SIG-M5 (cell line): ENCODE measurements around the gene CELSR2.

Experiments
- DNase-seq: peaks from one replicate; lab custom pipeline; 2025; lab: John Stamatoyannopoulos, UW

Gene CELSR2

DNA sequence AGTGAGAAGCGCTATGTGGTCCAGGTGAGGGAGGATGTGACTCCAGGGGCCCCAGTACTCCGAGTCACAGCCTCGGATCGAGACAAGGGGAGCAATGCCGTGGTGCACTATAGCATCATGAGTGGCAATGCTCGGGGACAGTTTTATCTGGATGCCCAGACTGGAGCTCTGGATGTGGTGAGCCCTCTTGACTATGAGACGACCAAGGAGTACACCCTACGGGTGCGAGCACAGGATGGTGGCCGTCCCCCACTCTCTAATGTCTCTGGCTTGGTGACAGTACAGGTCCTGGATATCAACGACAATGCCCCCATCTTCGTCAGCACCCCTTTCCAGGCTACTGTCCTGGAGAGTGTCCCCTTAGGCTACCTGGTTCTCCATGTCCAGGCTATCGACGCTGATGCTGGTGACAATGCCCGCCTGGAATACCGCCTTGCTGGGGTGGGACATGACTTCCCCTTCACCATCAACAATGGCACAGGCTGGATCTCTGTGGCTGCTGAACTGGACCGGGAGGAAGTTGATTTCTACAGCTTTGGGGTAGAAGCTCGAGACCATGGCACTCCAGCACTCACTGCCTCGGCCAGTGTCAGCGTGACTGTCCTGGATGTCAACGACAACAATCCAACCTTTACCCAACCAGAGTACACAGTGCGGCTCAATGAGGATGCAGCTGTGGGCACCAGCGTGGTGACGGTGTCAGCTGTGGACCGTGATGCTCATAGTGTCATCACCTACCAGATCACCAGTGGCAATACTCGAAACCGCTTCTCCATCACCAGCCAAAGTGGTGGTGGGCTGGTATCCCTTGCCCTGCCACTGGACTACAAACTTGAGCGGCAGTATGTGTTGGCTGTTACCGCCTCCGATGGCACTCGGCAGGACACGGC, 2.2 kb downstream of the CELSR2 start:
- no peak for DNase-seq

- DNase-seq = no peak
These were observed 3.0 kb downstream of the CELSR2 start for GRCh38 chr1:109252167-109252892.

DNA sequence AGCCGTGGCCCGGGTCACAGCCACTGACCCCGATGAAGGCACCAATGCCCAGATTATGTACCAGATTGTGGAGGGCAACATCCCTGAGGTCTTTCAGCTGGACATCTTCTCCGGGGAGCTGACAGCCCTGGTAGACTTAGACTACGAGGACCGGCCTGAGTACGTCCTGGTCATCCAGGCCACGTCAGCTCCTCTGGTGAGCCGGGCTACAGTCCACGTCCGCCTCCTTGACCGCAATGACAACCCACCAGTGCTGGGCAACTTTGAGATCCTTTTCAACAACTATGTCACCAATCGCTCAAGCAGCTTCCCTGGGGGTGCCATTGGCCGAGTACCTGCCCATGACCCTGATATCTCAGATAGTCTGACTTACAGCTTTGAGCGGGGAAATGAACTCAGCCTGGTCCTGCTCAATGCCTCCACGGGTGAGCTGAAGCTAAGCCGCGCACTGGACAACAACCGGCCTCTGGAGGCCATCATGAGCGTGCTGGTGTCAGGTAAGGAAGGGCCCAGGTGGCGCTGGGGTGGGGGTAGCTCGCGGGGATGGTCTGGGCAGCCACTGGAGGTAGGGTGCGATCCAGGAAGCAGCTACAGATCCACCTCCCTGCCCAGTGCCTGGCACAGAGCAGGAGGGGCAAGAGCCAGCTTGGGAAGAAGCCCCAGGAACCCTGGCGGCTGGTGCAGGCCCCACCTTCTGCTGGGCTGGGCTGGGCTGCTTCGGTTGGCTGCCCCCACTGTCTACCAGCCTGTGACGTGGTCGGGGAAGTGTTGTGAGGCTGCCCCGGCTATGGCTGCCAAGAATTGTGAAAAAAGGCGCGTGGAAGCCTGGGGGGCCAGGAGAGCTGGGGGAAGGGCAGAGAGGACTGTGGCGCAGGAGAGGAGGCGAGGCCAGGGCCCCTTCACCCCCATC, 3.8 kb downstream of the CELSR2 start:
- DNase-seq = no peak

DNA sequence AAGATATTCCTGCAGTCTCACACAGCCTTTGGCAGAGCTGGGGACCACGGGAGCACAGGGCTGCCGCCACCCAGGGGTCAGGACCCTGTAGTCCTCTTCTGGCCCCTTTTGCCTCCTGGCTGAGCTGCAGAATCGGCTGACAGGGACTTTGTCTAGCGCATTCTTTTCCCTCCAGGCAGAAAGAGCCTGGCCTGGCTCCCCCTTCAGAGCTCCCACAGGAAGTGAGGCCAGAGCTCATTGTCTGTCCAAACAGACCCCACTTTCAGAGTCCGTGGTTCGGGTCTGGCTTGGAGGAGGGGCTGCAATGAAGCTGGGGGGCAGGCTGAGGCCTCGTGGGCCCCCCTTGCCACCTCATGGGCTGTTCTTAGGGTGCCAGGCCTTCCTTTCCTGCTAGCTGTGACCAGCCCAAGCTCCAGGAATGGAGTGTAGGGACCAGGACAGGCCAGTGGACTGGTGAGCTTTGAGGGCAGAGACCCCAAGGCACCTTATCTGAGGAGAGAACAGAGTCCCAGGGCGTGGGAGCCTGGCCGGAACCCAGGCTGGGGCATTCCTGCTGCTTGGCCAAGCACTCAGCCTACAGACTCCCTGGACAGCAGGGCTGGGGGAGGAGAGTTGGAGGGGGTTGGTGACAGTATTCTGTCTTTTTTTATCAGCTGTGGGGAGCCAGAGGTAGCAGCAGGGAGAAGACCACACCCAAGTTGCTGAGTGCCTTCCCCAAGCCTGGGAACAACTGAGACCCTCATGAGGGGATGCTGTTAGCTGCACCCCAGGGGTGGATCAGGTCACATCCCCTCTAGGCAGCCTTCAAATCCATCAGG, 4.7 kb downstream of the CELSR2 start:
- no peak for DNase-seq

DNA sequence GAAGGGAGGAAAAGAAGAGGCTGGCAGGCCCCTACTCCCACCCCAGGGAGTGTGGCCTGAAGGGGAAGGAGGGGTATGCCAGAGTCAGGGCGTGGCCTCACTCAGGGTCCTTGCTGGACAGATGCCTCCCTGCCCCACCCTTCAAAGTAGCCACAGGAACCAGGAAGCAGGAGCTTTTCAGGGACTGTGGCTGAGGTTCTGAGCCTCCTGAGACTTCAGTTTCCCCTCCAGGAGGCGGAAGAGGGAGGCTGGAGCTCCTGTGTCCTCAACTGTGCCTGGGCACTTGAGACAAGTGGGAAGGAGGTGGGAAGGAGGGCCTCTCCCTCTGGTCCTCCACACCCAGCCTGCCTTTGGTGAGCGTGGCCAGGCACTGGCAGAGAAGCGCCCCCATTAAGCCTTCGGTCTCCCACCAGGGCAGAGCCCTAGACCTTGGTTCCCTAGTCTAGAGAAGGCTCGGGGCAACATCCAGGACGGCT, 5.3 kb downstream of the CELSR2 start:
- DNase-seq = no peak

- DNase-seq = no peak
These were observed 5.8 kb downstream of the CELSR2 start for GRCh38 chr1:109255097-109255651.

GRCh38 chr1:109255678-109256077, 6.3 kb downstream of the CELSR2 start:
- DNase-seq = no peak

GRCh38 chr1:109256085-109256484, 6.7 kb downstream of the CELSR2 start:
- no peak for DNase-seq

DNA sequence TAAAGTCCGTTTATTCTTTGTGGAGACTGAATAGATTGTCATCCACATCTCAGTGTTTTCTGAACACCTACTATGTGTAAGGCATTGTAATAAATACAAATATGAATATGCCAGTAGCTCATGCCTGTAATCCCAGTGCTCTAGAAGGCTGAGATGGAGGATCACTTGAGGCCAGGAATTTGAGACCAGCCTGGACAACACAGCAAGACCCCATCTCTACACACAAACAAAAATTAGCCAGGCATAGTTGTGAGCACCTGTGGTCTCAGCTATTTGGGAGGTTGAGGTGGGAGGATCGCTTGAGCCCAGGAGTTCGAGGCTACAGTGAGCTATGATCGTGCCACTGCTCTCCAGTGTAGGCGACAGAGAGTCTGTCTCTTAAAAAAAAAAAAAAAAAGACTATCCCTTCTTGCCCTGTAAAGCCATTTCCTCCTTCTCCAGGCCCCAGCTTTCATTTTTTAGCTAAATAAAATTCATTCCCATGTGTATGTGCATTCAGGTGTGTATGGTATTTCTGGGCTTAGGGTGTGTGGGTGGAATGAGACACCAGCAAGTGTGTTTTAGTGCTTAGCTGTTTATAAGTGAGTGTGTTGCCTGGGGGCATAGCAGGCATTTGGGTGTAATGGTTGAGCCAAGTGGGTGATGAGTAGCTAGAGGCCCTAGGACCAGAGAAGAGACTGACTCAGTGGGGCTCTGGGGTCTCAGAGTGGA, 7.8 kb downstream of the CELSR2 start:
- DNase-seq = no peak

DNA sequence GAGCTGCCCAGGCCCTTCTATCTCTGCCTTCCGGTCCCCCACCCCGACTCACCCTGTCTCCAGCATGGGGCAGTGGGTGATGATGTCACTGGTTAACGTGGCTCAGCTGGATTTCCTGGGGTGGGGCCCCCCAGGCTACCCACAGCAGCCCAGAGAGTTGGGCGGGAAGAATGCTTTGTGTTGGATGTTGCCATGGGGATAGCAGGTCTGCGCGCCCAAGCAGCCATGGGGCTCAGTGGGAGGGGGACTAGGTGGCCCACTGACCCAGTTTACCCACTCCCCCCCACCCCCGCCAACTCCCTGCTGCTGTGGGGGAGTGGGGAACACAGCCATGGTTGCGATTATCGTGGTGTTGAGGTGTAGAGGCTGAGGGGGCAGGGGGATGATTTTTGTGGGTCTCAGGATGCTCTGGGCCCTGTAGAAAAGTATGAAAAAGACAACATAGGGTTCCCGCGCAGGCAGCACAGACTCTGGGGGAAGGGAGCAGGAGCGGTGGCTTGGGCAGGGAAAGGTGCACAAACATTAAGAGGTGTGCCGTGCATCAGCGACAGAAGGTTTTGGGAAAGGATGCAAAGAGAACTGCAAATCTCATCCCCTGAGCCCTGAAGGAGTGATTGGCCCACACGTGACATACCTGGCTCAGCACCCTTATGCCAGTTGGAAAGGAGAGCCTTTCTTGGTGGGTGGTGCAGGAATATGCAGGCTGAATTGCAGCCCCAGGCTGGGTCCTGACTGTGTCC, 8.5 kb downstream of the CELSR2 start:
- DNase-seq = no peak

GRCh38 chr1:109258481-109259466, 9.4 kb downstream of the CELSR2 start:
- DNase-seq = no peak

- no peak for DNase-seq
These were observed 10.6 kb downstream of the CELSR2 start for GRCh38 chr1:109259674-109260557.

GRCh38 chr1:109261006-109261405, 11.7 kb downstream of the CELSR2 start:
- DNase-seq = no peak

DNA sequence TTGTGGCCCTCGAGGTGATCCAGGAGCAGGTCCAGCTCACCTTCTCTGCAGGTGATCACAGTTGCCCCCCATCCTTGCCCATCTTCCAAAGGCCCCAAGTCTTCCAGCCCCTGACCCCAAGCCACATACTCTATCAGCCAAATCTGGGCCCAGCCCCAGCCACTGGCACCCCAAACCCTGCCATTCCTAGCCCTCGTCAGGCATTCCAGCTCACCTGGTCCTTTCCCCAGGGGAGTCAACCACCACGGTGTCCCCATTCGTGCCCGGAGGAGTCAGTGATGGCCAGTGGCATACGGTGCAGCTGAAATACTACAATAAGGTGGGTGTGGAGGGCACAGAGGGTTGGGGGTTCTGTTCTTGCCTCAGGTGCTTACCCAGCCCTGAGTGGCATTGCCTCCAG, 12.2 kb downstream of the CELSR2 start:
- DNase-seq = no peak

DNA sequence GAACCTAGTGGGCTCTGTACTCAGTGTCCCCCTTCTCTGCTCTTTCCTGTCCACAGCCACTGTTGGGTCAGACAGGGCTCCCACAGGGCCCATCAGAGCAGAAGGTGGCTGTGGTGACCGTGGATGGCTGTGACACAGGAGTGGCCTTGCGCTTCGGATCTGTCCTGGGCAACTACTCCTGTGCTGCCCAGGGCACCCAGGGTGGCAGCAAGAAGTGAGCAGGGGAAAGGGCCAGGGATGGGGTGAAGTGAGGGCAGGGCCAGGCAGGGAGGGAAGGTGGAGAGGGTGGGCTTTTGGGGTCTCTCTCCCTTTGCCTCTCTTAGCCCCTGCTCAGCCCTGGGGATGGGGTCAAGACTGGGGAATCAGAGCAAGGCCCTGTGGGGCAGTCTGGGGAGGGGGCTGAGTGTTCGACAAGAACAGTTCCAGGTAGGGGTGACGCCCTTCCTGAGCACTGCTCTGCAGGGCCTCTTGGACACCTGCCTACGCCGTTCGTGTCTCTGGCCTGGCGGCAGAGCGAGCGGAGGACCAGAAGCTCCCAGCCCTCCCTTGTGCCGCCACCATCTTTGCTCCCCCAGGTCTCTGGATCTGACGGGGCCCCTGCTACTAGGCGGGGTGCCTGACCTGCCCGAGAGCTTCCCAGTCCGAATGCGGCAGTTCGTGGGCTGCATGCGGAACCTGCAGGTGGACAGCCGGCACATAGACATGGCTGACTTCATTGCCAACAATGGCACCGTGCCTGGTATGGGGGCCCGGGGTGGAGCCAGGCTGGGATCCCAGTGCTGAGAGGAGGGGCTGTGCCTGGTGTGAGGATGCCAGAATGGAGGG, 13.1 kb downstream of the CELSR2 start:
- no peak for DNase-seq

GRCh38 chr1:109263234-109263596, 13.9 kb downstream of the CELSR2 start:
- no peak for DNase-seq
